Measurements from ENCODE around the gene AKR1C1. TPM values are rescaled to one million over a fixed set of nuclear protein-coding genes. Genes with fewer than 3 reads are reported as not detected.

AKR1C1 gene
- total and polyA plus RNA-seq, 9 of the 15 experiments (the other 6 are each of a cell fraction or from before 2014, with no cell fraction given) = 43.5 to 180 (median 82.4) TPM

DNA sequence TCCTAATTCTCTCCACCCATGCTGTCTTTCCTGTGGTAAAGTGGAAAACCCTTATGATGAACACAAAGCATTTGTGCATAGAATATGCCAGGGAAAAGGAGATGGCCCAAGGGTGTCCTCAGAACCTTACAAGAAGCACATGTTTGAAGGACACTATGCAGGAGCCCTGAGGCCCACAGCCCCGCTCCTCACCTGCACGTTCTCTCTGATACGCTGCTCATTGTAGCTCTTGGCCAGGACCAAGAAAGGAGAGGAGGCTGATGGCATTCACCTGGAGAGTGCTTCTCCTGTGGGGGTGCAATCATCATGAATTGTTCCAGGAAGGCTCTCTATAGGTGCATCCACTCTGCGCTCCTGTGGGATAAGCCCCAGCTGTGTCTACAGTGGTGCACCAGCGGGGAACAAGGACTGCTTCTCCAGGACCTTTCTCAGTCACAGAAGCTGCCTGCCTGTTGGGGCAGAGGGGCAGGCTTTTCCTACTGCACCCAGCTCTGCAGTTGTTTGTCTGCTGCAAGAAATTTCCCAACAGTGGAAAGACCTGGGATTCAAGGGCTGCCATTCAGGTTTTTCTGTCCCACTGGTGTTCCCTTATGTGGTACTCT lies 20.5 kb downstream of the AKR1C1 start:
- no peak for ATAC-seq
- Histone ChIP-seq H3K4me1 (replicated peaks in 1 of 2; ENCODE audit: control insufficient read depth in 2 of 2, insufficient read depth in 2 of 2, low read length in 2 of 2) (peaks cover 18 to 20% of the 10 kb centered on the region in 2 experiments; a peak in 4 of 5 replicates), H3K9me1 (ENCODE audit: control insufficient read depth, insufficient read depth, low read length) (no peaks in the 10 kb centered on the region), H3K27ac (ENCODE audit: extremely low read depth, low read depth, low read length) (no peak overlapping the region), H3K79me2 (ENCODE audit: control insufficient read depth, insufficient read depth, low read length) (no peaks in the 10 kb centered on the region), H4K20me1 (replicated peaks; ENCODE audit: control insufficient read depth, insufficient read depth, low read length) (no peaks in the 10 kb centered on the region), H3K36me3 (ENCODE audit: control insufficient read depth, insufficient read depth, low read length) (peaks cover 3% of the 10 kb centered on the region; the same call in 1 of the 3 replicates), H2AFZ (ENCODE audit: low read depth, low read length) (no peak overlapping the region), H3K27me3 (ENCODE audit: control insufficient read depth in 2 of 2, insufficient read depth in 2 of 2, low read length in 2 of 2) (no peaks in the 10 kb centered on the region), H3K9ac (ENCODE audit: insufficient read depth in 1 of 2, low read depth in 2 of 2, low read length in 2 of 2) (no peak overlapping the region), H3K4me2 (ENCODE audit: insufficient read depth, low read length) (no peak overlapping the region), H3K9me3 (replicated peaks; ENCODE audit: control insufficient read depth, insufficient read depth, low read depth, low read length) (no peaks in the 10 kb centered on the region; the same call in 1 of the 2 replicates), H3K4me3 (no peak overlapping the region)
- no TSS peak for BruUV-seq (replicated peaks)
- in situ Hi-C loops (cut with MboI) (loop anchor here (5.0 kb wide), 2 partner anchors 136 to 299 kb away; no protein-coding TSS in a partner anchor), intact Hi-C loops (cut with micrococcal nuclease) (loop anchor here (5.0 to 10.0 kb wide), 4 partner anchors 89 to 451 kb away; no protein-coding TSS in a partner anchor)
- CTCF ChIA-PET (ENCODE audit: low intra/inter-chr PET ratio) = no interaction called here
- TF ChIP-seq CHD4 (IDR thresholded peaks at IDR 0.05; ENCODE audit: insufficient read depth, insufficient replicate concordance, low read depth, low read length, poor library complexity, severe bottlenecking) = no peak
- TF ChIP-seq SIX5 (IDR thresholded peaks at IDR 0.05; ENCODE audit: borderline replicate concordance in 1 of 2, insufficient read depth in 1 of 2, low read depth in 1 of 2, low read length in 2 of 2) = no peak
- TF ChIP-seq RCOR1 (IDR thresholded peaks at IDR 0.05; ENCODE audit: borderline replicate concordance in 1 of 2, low read depth in 2 of 2, low read length in 2 of 2) = no peak
- TF ChIP-seq CCAR2 (IDR thresholded peaks at IDR 0.05; ENCODE audit: low read depth, low read length) = no peak
- TF ChIP-seq, protein P1, sequence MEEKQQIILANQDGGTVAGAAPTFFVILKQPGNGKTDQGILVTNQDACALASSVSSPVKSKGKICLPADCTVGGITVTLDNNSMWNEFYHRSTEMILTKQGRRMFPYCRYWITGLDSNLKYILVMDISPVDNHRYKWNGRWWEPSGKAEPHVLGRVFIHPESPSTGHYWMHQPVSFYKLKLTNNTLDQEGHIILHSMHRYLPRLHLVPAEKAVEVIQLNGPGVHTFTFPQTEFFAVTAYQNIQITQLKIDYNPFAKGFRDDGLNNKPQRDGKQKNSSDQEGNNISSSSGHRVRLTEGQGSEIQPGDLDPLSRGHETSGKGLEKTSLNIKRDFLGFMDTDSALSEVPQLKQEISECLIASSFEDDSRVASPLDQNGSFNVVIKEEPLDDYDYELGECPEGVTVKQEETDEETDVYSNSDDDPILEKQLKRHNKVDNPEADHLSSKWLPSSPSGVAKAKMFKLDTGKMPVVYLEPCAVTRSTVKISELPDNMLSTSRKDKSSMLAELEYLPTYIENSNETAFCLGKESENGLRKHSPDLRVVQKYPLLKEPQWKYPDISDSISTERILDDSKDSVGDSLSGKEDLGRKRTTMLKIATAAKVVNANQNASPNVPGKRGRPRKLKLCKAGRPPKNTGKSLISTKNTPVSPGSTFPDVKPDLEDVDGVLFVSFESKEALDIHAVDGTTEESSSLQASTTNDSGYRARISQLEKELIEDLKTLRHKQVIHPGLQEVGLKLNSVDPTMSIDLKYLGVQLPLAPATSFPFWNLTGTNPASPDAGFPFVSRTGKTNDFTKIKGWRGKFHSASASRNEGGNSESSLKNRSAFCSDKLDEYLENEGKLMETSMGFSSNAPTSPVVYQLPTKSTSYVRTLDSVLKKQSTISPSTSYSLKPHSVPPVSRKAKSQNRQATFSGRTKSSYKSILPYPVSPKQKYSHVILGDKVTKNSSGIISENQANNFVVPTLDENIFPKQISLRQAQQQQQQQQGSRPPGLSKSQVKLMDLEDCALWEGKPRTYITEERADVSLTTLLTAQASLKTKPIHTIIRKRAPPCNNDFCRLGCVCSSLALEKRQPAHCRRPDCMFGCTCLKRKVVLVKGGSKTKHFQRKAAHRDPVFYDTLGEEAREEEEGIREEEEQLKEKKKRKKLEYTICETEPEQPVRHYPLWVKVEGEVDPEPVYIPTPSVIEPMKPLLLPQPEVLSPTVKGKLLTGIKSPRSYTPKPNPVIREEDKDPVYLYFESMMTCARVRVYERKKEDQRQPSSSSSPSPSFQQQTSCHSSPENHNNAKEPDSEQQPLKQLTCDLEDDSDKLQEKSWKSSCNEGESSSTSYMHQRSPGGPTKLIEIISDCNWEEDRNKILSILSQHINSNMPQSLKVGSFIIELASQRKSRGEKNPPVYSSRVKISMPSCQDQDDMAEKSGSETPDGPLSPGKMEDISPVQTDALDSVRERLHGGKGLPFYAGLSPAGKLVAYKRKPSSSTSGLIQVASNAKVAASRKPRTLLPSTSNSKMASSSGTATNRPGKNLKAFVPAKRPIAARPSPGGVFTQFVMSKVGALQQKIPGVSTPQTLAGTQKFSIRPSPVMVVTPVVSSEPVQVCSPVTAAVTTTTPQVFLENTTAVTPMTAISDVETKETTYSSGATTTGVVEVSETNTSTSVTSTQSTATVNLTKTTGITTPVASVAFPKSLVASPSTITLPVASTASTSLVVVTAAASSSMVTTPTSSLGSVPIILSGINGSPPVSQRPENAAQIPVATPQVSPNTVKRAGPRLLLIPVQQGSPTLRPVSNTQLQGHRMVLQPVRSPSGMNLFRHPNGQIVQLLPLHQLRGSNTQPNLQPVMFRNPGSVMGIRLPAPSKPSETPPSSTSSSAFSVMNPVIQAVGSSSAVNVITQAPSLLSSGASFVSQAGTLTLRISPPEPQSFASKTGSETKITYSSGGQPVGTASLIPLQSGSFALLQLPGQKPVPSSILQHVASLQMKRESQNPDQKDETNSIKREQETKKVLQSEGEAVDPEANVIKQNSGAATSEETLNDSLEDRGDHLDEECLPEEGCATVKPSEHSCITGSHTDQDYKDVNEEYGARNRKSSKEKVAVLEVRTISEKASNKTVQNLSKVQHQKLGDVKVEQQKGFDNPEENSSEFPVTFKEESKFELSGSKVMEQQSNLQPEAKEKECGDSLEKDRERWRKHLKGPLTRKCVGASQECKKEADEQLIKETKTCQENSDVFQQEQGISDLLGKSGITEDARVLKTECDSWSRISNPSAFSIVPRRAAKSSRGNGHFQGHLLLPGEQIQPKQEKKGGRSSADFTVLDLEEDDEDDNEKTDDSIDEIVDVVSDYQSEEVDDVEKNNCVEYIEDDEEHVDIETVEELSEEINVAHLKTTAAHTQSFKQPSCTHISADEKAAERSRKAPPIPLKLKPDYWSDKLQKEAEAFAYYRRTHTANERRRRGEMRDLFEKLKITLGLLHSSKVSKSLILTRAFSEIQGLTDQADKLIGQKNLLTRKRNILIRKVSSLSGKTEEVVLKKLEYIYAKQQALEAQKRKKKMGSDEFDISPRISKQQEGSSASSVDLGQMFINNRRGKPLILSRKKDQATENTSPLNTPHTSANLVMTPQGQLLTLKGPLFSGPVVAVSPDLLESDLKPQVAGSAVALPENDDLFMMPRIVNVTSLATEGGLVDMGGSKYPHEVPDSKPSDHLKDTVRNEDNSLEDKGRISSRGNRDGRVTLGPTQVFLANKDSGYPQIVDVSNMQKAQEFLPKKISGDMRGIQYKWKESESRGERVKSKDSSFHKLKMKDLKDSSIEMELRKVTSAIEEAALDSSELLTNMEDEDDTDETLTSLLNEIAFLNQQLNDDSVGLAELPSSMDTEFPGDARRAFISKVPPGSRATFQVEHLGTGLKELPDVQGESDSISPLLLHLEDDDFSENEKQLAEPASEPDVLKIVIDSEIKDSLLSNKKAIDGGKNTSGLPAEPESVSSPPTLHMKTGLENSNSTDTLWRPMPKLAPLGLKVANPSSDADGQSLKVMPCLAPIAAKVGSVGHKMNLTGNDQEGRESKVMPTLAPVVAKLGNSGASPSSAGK (IDR thresholded peaks at IDR 0.05) = peak; percentile 60
- no peak for TF ChIP-seq NFXL1 (CRISPR knock-in tag; IDR thresholded peaks at IDR 0.05)
- TF ChIP-seq POLR2AphosphoS2 (IDR thresholded peaks at IDR 0.05; ENCODE audit: low read length) = 0 out of 2 replicates have a peak, but pooled peaks have one; percentile 42
- TF ChIP-seq L3MBTL2 (IDR thresholded peaks at IDR 0.05) = peak; percentile 28; the same call in 1 of the 2 replicates
- no peak for TF ChIP-seq ZBTB1 (CRISPR knock-in tag; IDR thresholded peaks at IDR 0.05; ENCODE audit: borderline replicate concordance, low read depth)
- no peak for FAIRE-seq
- 92% methylated on average over 4 of the region's 5 CpGs for WGBS (ENCODE audit: insufficient coverage, low coverage, missing lambda C conversion rate)
- POLR2A ChIA-PET = interaction anchor here (1.3 kb wide), 1 partner anchor 116 kb away, joined by 4 read pairs; no protein-coding TSS in a partner anchor
- no peak for DNase-seq (ENCODE audit: extremely low read depth in 1 of 4, low spot score in 3 of 4)
